IMR-90 (cell line): ENCODE results near the gene IL18. TPM values are rescaled to one million over a fixed set of nuclear protein-coding genes. Genes with fewer than 3 reads are reported as not detected.

Source experiments
- ATAC-seq: fragments of 200-7000 bp; cut with Tn5 transposase; 2 replicates; pipeline ENCODE4 v1.9.1; 2020; ENCODE audit warnings: low read depth, mild to moderate bottlenecking, moderate library complexity
- BruUV-seq: library from RNA; stranded (reverse); fragments of 400-500 nt; replicated peaks from 2 replicates; lab custom pipeline; 2021; lab: Mats Ljungman, UMichigan
- CTCF ChIA-PET: fragments of 300-600 bp; formaldehyde crosslinking; extraction: SDS; loops from one replicate; lab custom pipeline; 2021; ENCODE audit warnings: antibody characterized with exemption; lab: Yijun Ruan, JAX
- POLR2A ChIA-PET: fragments of 300-600 bp; sonication (Branson Sonifier 250); formaldehyde crosslinking; loops from one replicate; lab custom pipeline; 2022; ENCODE audit warnings: antibody characterized with exemption; ENCODE audit not compliant: unreplicated experiment; lab: Charles Lee
- DNase-seq: peaks from one replicate; pipeline ENCODE4 v3.0.0; 2013
- H2AFZ ChIP-seq: replicated peaks from 2 replicates; pipeline ENCODE3; 2013; ENCODE audit warnings: low read length, mild to moderate bottlenecking; ENCODE audit not compliant: poor library complexity
- H2AK5ac ChIP-seq: 2 replicates; pipeline ENCODE4 v1.6.1; 2013; ENCODE audit warnings: low read depth, low read length, inconsistent platforms
- H2AK9ac ChIP-seq: replicated peaks from 2 replicates; pipeline ENCODE3; 2013; ENCODE audit warnings: mild to moderate bottlenecking, low read depth, low read length, moderate library complexity; ENCODE audit not compliant: poor library complexity
- H2BK120ac ChIP-seq: 2 replicates; pipeline ENCODE4 v1.6.1; 2013; ENCODE audit warnings: low read depth, low read length, inconsistent platforms
- H2BK15ac ChIP-seq: 3 replicates; pipeline ENCODE4 v1.6.1; 2013; ENCODE audit warnings: low read depth, low read length, inconsistent platforms
- H2BK20ac ChIP-seq: 2 replicates; pipeline ENCODE4 v1.6.1; 2013; ENCODE audit warnings: low read depth, mild to moderate bottlenecking, inconsistent platforms, low read length, moderate library complexity
- H2BK5ac ChIP-seq: 2 replicates; pipeline ENCODE4 v1.6.1; 2013; ENCODE audit warnings: mild to moderate bottlenecking, low read depth, low read length, inconsistent platforms; ENCODE audit not compliant: poor library complexity, severe bottlenecking
- H3K14ac ChIP-seq: replicated peaks from 2 replicates; pipeline ENCODE4 v1.6.1; 2013; ENCODE audit warnings: low read depth, low read length, inconsistent platforms
- H3K18ac ChIP-seq: 2 replicates; pipeline ENCODE4 v1.6.1; 2013; ENCODE audit warnings: low read depth, low read length, control low read depth
- H3K23ac ChIP-seq: 2 replicates; pipeline ENCODE4 v1.6.1; 2013; ENCODE audit warnings: low read depth, low read length, inconsistent platforms
- H3K27ac ChIP-seq: 2 replicates; pipeline ENCODE4 v1.5.1; 2013; ENCODE audit warnings: mild to moderate bottlenecking, control low read depth, low read length; ENCODE audit not compliant: insufficient read depth
- H3K27me3 ChIP-seq: 2 replicates; pipeline ENCODE4 v1.6.1; 2013; ENCODE audit warnings: low read length; ENCODE audit not compliant: control insufficient read depth, insufficient read depth
- H3K36me3 ChIP-seq: 2 replicates; pipeline ENCODE4 v1.6.1; 2013; ENCODE audit warnings: low read length, mixed read lengths; ENCODE audit not compliant: control insufficient read depth, insufficient read depth
- H3K4ac ChIP-seq: 2 replicates; pipeline ENCODE4 v1.6.1; 2013; ENCODE audit warnings: low read depth, low read length, inconsistent platforms
- H3K4me1 ChIP-seq: 2 replicates; pipeline ENCODE4 v1.6.1; 2013; ENCODE audit warnings: low read length, mixed read lengths; ENCODE audit not compliant: control insufficient read depth, insufficient read depth
- H3K4me2 ChIP-seq: 2 replicates; pipeline ENCODE4 v1.6.1; 2013; ENCODE audit warnings: low read depth, mild to moderate bottlenecking, control low read depth, low read length, moderate library complexity
- H3K4me3 ChIP-seq: 2 replicates; pipeline ENCODE4 v1.5.1; 2013; ENCODE audit warnings: low read depth, mild to moderate bottlenecking, control low read depth, low read length, moderate library complexity; ENCODE audit not compliant: insufficient read depth
- H3K56ac ChIP-seq: 2 replicates; pipeline ENCODE4 v1.6.1; 2013; ENCODE audit warnings: low read length, inconsistent platforms; ENCODE audit not compliant: insufficient read depth; ENCODE audit errors: extremely low read depth
- H3K79me1 ChIP-seq, 2 experiments: 2 replicates each; pipeline ENCODE4 v1.6.1; 2013; ENCODE audit warnings: low read length in 2 of 2, inconsistent platforms in 1 of 2, low read depth in 1 of 2
- H3K9ac ChIP-seq: 2 replicates; pipeline ENCODE4 v1.6.1; 2013; ENCODE audit warnings: low read depth, low read length, control low read depth
- H3K9me1 ChIP-seq: 2 replicates; pipeline ENCODE4 v1.6.1; 2013; ENCODE audit warnings: low read length, inconsistent platforms; ENCODE audit not compliant: insufficient read depth
- H3K9me3 ChIP-seq: 2 replicates; pipeline ENCODE4 v1.6.1; 2013; ENCODE audit warnings: low read length; ENCODE audit not compliant: control insufficient read depth, insufficient read depth
- H4K20me1 ChIP-seq: 2 replicates; pipeline ENCODE4 v1.6.1; 2013; ENCODE audit warnings: low read length, inconsistent platforms; ENCODE audit not compliant: insufficient read depth
- H4K5ac ChIP-seq: 2 replicates; pipeline ENCODE4 v1.6.1; 2013; ENCODE audit warnings: mild to moderate bottlenecking, low read depth, low read length, control low read depth
- H4K8ac ChIP-seq, 2 experiments: 2 replicates each; pipeline ENCODE4 v1.6.1; 2013; ENCODE audit warnings: low read depth in 2 of 2, low read length in 2 of 2, control low read depth in 1 of 2, inconsistent platforms in 1 of 2
- H4K91ac ChIP-seq: 2 replicates; pipeline ENCODE4 v1.6.1; 2013; ENCODE audit warnings: low read depth, low read length, inconsistent platforms; ENCODE audit not compliant: insufficient read depth
- CHD1 ChIP-seq: IDR thresholded peaks from 2 replicates; pipeline ENCODE4 v1.6.1; 2012; ENCODE audit warnings: low read depth, low read length, improper control_type of control experiment
- MXI1 ChIP-seq: IDR thresholded peaks from 2 replicates; pipeline ENCODE4 v1.6.1; 2012; ENCODE audit warnings: low read depth, mild to moderate bottlenecking, low read length, moderate library complexity, borderline replicate concordance
- RAD21 ChIP-seq: IDR thresholded peaks from 2 replicates; pipeline ENCODE4 v1.6.1; 2012; ENCODE audit warnings: low read length, improper control_type of control experiment
- SMC3 ChIP-seq: fragments of 150-350 bp; IDR thresholded peaks from 2 replicates; pipeline ENCODE4 v1.6.1; 2016; ENCODE audit warnings: low read depth, mild to moderate bottlenecking, antibody characterized with exemption, low read length, moderate library complexity
- WGBS, 2 experiments: methylation state at CpG; one replicate each; pipeline versions ENCODE4 v1.1.5 to v1.1.7; 2013; ENCODE audit warnings: missing lambda C conversion rate in 2 of 2; ENCODE audit not compliant: insufficient read length in 1 of 2; ENCODE audit errors: extremely low coverage in 2 of 2; 5-methylcytosine and 5-hydroxymethylcytosine counted together
- dilution Hi-C: fragments of 300-500 bp; cut with HindIII; formaldehyde crosslinking; loops from one replicate; pipeline ENCODE4 v1.14.3; 2018; ENCODE audit warnings: low sequenced_read_pairs; ENCODE audit not compliant: unreplicated experiment
- in situ Hi-C: fragments of 300-500 bp; cut with MboI; formaldehyde crosslinking; loops from 3 replicates; pipeline ENCODE4 v1.14.3; 2019; ENCODE audit warnings: low sequenced_read_pairs, inconsistent platforms, mixed read lengths
- intact Hi-C: fragments of 100-400 bp; cut with micrococcal nuclease; formaldehyde crosslinking; loops from 2 replicates; pipeline ENCODE4 v1.10.0; 2022
- polyA plus RNA-seq, 3 experiments: library from polyadenylated mRNA; depleted of rRNA; stranded (reverse); fragments of >200 nt; gene quantifications; 2 replicates each; pipeline ENCODE4 v1.2.3, GENCODE V29; 2012; ENCODE audit warnings: low replicate concordance in 1 of 3
- total RNA-seq: library from RNA; depleted of rRNA; stranded (reverse); fragments of >200 nt; gene quantifications from 2 replicates; pipeline ENCODE4 v1.2.3, GENCODE V29; 2012
- TF ChIP-seq, protein P1 (sequence below): fragments of 150-350 bp; IDR thresholded peaks from 2 replicates; pipeline ENCODE4 v1.6.1; 2017; ENCODE audit warnings: mild to moderate bottlenecking, antibody characterized with exemption, low read length, low read depth
- TF ChIP-seq, protein P2 (sequence below): conservative IDR thresholded peaks from 2 replicates; pipeline ENCODE4 v1.5.1; 2012; ENCODE audit warnings: mild to moderate bottlenecking, low read depth, low read length, improper control_type of control experiment

Gene IL18
- total and polyA plus RNA-seq, 2 of the 4 experiments (the other 2 are of a cell fraction): 0.54 to 0.96 TPM

DNA sequence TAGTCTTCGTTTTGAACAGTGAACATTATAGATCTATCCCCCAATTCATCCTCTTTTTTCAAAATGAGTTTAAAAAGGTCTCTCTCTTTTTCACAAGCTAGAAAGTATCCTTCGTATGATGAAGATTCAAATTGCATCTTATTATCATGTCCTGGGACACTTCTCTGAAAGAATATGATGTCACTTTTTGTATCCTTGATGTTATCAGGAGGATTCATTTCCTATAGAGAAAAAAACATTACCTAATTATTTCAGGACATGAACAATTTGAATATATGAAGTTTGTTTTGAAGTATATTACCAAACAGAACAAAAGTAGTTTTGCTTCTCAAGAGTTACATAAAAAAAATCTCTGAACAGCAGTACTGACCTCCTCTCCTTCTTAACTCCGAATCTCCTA, 20.3 kb downstream of the IL18 start:
- Histone ChIP-seq H2AK5ac (no peak overlapping the region), H3K36me3 (no peaks in the 10 kb centered on the region), H2BK5ac (no peak overlapping the region), H3K9ac (no peak overlapping the region), H2BK120ac (no peak overlapping the region), H2AK9ac (no peak overlapping the region), H2AFZ (no peak overlapping the region), H4K91ac (no peak overlapping the region), H3K27me3 (no peaks in the 10 kb centered on the region), H2BK15ac (no peak overlapping the region), H4K8ac (no peak overlapping the region), H3K9me3 (peaks cover 2% of the 10 kb centered on the region; the same call in 1 of the 2 replicates), H3K14ac (no peak overlapping the region), H3K4me1 (no peaks in the 10 kb centered on the region), H4K20me1 (no peaks in the 10 kb centered on the region), H3K27ac (no peak overlapping the region), H3K18ac (no peak overlapping the region), H3K9me1 (no peaks in the 10 kb centered on the region), H2BK20ac (no peak overlapping the region), H3K4me3 (no peak overlapping the region), H3K4me2 (no peak overlapping the region), H3K23ac (no peak overlapping the region), H3K4ac (no peak overlapping the region), H3K79me1 (no peaks in the 10 kb centered on the region), H4K5ac (no peak overlapping the region), H3K56ac (no peak overlapping the region)
- ATAC-seq: no peak
- no TSS peak for BruUV-seq
- dilution Hi-C loops: no loop called here
- TF ChIP-seq, protein P1, sequence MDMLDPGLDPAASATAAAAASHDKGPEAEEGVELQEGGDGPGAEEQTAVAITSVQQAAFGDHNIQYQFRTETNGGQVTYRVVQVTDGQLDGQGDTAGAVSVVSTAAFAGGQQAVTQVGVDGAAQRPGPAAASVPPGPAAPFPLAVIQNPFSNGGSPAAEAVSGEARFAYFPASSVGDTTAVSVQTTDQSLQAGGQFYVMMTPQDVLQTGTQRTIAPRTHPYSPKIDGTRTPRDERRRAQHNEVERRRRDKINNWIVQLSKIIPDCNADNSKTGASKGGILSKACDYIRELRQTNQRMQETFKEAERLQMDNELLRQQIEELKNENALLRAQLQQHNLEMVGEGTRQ: no peak
- TF ChIP-seq, protein P2, sequence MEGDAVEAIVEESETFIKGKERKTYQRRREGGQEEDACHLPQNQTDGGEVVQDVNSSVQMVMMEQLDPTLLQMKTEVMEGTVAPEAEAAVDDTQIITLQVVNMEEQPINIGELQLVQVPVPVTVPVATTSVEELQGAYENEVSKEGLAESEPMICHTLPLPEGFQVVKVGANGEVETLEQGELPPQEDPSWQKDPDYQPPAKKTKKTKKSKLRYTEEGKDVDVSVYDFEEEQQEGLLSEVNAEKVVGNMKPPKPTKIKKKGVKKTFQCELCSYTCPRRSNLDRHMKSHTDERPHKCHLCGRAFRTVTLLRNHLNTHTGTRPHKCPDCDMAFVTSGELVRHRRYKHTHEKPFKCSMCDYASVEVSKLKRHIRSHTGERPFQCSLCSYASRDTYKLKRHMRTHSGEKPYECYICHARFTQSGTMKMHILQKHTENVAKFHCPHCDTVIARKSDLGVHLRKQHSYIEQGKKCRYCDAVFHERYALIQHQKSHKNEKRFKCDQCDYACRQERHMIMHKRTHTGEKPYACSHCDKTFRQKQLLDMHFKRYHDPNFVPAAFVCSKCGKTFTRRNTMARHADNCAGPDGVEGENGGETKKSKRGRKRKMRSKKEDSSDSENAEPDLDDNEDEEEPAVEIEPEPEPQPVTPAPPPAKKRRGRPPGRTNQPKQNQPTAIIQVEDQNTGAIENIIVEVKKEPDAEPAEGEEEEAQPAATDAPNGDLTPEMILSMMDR: no peak
- no peak for TF ChIP-seq CHD1
- TF ChIP-seq RAD21: no peak
- TF ChIP-seq SMC3: no peak
- TF ChIP-seq MXI1: no peak
- DNase-seq: no peak
- CTCF ChIA-PET: interaction anchor here (0.6 kb wide), 1 partner anchor 22 kb away, joined by 3 read pairs; no protein-coding TSS in a partner anchor
- intact Hi-C loops: no loop called here
- POLR2A ChIA-PET: no interaction called here
- in situ Hi-C loops: no loop called here
- 86% methylated on average over 1 of the region's 3 CpGs; no CpG with 5 or more reads in 1 of the 2 experiments for WGBS, 2 experiments
